Measurements from ENCODE around the gene CDK10.
"Not testable (repeated sequence)": the region's sequence is repeated elsewhere in the genome, so short reads cannot be mapped to it uniquely, and the experiment has no call there.

Gene CDK10

DNA sequence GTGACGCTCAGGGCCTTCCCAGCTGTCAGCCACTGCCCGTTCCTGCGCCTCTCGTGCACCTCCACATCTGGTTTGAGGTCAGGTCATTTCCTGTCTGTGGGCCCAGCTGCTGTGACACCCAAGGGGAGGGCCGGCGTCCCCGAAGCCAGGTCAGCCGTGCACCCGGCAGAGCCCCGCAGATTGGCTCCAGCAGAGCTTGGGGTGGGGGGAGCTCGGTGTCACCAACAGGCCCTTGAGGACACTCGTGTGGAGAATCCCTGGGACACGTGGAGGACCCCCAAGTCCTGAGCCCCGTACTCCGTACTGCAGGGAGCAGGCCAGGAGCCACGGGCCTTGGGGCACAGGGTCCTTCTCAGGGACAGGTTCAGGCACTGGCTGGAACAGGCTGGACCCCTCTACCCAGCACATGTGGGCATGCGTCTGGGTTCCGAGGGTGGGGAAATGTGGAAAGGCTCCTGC, 10.2 kb downstream of the CDK10 start:
- no peak for DNase-seq

DNA sequence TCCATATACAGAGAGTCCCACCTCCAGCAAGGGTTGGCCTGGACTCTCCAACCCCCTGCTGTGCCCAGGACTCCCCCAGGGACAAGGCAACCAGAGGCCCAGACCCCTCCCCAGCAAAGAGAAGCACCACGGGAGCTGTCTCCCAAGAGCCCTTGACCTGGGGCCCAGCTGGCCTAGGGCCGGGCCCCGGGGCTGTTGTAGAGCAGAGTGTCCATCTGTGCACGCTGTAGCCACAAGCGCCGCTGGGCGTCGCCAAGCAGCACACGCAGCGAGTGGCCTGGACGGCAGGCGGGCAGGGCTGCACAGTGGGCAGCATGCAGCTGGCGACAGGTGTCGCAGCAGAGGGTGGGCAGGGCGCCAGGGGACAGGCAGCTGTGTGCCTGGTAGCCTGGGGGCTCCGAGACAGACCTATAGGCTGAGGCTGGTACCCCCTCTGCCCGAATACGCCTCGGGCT, 10.7 kb downstream of the CDK10 start:
- DNase-seq: no peak

- no peak for DNase-seq
Observed at GRCh38 chr16:89697616-89698331, 11.3 kb downstream of the CDK10 start.

DNA sequence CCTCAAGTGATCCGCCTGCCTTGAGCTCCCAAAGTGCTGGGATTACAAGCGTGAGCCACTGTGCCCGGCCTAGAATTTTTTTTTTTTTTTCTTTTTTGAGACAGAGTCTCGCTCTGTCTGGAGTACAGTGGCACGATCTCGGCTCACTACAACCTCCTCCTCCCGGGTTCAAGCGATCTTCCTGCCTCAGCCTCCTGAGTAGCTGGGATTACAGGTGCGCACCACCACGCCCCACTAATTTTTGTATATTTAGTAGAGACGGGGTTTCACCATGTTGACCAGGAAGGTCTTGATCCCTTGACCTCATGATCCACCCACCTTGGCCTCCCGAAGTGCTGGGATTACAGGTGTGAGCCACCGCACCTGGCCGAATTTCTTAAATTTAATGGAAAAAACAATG, 12.2 kb downstream of the CDK10 start:
- not testable (repeated sequence) for DNase-seq

DNA sequence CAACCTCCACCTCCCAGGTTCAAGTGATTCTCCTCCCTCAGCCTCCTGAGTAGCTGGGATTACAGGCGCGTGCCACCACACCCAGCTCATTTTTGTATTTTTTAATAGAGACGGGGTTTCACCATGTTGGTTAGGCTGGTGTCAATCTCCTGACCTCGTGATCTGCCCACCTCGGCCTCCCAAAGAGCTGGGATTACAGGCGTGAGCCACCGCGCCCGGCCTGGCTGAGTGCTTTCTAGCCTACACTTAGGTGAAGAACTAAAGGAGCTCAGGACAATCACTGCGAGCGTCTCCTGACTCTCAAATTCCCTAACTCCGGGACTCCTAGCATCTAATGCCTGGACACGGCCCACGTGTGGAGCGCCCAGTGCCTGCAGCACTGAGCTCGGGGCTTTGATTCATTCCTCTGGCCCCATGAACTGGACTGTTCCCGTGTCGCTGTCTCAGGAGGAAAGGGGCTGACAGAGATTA, 13.2 kb downstream of the CDK10 start:
- DNase-seq: not testable (repeated sequence)

DNA sequence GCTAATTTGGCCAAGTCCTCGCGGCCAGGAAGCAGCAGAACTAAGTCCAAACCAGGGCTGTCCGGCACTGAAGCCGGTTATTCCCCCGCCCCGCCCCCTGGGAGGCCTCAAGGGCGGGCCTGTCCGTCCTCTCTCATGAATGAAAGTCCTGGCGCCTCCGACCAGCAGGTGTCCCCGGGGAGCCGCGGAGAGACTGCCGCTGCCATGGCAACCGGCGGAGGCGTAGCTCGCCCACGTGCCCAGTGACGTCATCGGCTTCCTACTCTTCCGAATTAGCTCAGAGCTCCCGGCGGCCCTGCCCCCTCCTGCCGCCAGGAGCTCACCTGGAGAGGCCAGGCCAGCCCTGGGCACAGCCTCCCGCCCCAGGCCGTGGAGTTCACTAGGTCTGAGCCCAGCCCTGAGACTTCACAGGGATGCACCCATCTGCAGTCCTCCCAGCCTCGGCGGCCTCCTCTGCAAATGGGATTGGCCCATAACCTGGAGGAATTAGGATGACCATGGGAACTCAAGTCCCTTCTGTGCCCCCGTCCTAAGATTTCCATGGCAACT, 13.7 kb downstream of the CDK10 start:
- DNase-seq: peak; percentile 96 to 98

DNA sequence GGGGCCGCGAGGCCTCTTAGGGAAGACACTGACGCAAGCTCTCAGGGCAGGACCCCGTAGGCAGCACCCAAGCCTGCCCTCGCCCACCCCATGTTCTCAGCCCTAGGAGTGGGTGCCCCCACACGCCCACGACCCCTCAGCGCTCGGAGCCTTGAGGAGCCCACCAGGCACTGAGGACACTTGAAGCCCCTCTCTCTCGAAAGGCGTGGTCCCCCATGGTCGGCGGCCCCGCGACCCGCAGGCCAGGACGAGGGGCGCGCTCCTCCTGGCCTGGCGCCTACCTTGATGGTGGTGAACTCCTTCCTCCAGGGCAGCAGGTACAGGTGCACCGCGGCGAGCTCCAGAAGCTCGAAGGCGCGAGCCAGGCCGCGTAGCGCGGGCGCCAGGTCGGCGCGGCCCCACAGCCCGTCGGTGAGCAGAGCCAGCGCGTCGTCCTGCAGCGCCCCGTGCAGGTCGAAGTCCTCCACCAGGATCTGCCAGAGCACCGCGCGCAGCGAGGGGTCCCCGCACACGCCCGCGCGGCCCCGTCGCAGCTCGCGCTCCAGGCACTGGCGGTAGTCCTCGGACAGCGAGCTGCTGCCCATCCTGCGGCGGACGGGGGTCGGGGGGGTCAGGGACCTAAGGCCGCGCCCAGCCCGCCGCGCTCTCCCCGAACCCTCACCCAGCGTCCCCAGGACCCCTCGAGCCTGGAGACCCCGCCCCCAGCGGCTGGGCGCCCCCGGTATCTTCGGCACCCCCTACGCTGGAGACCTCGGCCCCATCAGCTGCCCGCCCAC, 14.3 kb downstream of the CDK10 start:
- DNase-seq: no peak

GRCh38 chr16:89701425-89702406, 15.2 kb downstream of the CDK10 start, which contains the start of gene SPATA2L:
Gene SPATA2L (minus strand): TSS chr16:89701705. CDS start chr16:89701232, 473 bp downstream.
- peak; percentile 63 to 71 for DNase-seq

GRCh38 chr16:89704281-89704680, 17.8 kb downstream of the CDK10 start:
- no peak for DNase-seq

DNA sequence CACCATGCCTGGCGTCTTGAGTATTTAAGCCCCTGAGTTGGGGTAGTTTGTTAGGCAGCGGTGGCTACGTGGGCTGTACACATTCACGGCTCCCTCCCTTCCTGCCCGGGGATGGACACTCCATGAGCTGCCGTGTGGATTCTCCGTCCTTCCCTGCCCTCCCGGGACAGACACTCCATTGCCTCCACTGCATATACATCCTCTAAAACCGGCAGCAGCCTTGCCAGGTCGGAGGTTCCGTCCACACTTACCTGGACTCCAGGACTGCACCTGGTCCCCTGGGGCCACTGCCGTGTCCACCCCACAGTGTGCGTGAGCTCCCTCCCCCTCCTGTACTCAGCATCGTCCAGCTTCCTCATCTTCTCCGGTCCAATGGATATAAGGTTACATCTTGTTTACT, 18.5 kb downstream of the CDK10 start:
- DNase-seq: no peak

GRCh38 chr16:89706518-89707260, 20.2 kb downstream of the CDK10 start:
- no peak for DNase-seq

- no peak for DNase-seq
Observed at GRCh38 chr16:89707695-89708094, 21.2 kb downstream of the CDK10 start.

DNA sequence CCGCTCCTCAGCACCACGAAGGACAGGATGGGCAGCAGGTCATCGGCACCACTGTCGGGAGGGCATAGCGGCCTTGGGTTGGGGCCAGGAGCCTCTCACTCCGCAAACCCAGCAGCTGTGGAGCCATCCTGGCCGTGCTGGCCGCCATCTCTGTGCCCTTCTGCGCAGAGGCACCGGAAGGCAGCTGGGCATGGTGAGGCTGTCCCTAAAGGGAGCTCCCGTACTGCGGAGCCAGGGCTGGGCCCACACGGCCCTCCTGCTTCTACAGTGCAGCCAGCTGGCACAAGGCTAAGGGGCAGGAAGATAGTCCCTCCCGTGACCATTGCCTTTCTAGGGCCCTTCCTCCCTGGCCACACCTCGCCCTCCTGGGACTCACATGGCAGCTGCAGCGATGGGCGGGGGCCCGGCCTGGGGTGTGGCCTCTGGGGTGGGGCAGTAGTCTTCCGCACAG, 22.0 kb downstream of the CDK10 start:
- no peak for DNase-seq

- no peak for DNase-seq
Observed at GRCh38 chr16:89709166-89709565, 22.7 kb downstream of the CDK10 start.

- no peak for DNase-seq
Observed at GRCh38 chr16:89709716-89710432, 23.4 kb downstream of the CDK10 start.

DNA sequence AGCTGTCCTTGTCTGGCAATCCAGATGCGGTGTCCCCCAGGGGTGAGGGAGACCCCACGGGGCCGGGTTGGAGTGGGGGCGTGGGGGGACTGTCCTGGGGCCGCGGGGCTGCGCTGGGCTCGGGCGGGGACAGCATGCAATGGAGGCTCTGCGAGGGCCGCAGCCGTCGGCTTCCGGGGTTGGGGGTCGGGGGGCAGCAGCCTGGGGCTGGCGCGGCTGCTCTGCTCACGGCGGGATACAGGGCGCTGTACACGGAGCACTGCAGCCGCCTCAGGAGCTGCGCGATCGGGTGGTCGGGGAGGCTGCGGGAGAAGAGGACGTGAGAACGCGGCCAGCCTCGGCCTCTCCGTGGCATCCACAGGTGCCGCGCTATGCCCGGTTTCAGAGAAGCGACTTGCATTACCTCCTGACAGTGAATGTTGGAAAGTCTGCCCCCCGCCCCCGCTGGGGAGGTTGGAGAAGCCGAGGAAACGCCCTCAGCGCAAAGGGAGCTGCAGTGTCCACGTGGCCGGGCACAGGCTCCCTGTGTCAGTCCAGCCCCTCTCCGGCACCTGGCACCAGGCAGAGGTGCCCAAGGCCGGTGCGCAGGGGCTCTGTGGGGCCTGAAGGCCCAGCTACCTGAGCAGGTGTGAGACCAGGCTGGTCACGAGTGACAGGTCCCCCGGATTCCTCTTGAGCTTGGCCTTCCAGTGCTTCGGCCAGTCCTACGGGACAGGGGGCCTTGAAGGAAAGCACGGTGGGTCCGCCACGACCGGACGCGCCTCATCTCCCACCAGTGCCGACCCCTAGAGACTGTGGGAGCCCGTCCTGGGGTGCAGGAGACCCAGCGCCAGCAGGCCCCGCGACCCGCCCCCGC, 24.4 kb downstream of the CDK10 start:
- no peak for DNase-seq

- DNase-seq: no peak
Observed at GRCh38 chr16:89711601-89712273, 25.2 kb downstream of the CDK10 start.

GRCh38 chr16:89712274-89712781, 25.8 kb downstream of the CDK10 start:
- no peak for DNase-seq

DNA sequence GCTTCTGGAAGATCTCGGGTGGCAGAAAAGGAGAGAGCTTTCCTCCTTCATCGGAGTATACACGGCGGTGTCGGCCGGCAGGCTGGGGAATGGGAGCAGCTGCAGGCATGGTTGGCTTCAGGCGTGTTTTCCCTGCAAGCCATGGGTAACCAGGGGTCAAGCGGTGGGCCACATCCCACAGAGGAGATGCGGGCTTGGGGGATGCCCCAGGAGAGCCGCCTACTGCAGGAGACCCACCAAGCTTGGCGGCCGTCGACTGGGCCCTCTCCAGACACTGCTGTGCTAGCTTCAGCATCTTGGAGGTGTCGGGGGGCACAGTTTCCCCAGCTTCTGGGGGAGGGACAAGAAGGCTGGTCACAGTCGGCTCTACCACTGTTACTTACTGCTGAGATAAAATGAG, 30.0 kb downstream of the CDK10 start:
- DNase-seq: no peak

All from hippocampal formation (tissue), 2 donors.